Activated CD8-positive, alpha-beta memory T cell treated with anti-CD3 and anti-CD28 coated beads for 24 hours (primary cell): Measurements from ENCODE around the gene IGLON5.

Source experiments
- DNase-seq: peaks from one replicate; pipeline ENCODE4 v3.0.0-alpha.2; 2020

IGLON5 gene

DNA sequence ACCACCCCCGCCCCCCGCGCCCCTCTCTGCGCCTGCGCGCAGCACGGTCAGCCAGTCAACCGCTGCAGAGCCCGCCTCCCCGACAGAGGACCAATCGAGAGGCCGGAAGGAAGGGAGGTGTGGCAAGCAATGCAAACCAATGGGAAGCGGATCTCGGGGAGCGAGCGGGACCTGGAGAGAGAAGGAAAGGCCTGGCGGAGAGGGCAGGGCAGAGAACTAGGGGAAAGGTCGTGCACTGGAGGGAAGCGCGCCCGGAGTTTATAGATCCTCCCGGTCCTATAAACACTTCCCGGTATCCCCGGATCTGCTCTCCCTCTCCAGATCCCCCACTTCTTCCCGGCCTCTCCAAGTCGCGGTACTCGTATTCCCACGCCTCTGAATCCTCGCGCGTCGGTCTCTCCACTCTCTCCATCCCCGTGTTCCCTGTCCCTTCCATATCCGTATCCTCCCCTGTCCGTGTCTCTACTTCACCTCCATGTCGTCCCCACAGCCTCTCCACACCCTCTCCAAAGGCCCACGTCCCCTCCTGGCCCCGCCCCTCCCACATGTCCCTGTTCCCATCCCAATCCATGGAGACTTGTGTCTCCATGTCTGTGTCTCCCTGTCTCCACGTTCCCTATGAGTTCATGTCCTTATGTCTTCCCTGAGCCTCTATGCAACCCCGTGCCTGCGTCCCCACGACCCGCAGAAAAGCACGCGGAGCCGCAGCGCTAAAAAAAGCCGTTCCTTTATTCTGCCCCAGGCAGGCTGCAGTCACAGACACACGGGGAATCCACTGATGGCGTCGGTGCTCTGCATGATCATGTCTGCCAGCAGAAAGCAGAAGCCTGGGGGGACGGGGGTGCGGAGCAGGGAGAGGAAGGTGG is 55.2 kb downstream of the IGLON5 start:
- peak; percentile 94 for DNase-seq

- DNase-seq = no peak
These were observed 55.8 kb downstream of the IGLON5 start for GRCh38 chr19:51367255-51367564.

DNA sequence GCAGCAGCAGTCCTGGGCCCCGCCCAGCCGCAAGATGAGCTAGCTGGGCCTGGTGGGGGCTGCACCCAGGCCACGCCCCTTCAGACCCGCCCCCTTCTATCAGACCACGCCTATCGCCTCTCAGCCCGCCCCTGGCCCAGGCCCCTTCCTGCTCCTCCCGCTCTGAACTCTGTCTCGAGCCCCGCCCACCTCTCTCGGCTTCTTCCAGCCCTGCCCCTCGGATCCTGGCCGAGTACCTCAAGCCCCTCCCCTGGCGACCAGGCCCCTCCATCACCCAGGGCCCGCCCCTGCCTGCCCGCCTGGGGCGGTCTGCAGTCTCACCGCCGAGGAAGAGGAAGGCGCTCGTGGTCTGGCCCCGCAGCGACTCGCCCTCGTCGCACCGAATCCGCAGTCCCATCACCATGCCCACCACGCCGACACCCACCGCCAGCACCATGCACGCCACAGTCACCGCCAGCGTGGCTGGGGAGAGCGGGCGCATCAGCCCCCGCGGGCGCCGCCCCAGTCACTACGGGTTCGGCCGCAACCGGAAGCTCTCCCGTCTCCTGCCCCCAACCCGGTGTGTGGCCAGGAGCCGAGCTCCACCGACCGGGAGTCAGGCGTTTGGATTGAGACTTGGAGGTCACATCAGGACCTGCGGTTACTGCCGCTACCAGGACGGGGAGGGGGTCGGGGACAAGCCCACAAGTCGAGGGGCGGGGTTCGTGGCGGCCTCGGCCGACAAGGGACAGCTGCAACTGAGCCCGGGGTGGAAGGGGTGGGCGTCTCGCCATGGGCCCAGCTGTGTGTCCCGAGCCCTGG is 56.3 kb downstream of the IGLON5 start:
- peak; percentile 100 for DNase-seq

DNA sequence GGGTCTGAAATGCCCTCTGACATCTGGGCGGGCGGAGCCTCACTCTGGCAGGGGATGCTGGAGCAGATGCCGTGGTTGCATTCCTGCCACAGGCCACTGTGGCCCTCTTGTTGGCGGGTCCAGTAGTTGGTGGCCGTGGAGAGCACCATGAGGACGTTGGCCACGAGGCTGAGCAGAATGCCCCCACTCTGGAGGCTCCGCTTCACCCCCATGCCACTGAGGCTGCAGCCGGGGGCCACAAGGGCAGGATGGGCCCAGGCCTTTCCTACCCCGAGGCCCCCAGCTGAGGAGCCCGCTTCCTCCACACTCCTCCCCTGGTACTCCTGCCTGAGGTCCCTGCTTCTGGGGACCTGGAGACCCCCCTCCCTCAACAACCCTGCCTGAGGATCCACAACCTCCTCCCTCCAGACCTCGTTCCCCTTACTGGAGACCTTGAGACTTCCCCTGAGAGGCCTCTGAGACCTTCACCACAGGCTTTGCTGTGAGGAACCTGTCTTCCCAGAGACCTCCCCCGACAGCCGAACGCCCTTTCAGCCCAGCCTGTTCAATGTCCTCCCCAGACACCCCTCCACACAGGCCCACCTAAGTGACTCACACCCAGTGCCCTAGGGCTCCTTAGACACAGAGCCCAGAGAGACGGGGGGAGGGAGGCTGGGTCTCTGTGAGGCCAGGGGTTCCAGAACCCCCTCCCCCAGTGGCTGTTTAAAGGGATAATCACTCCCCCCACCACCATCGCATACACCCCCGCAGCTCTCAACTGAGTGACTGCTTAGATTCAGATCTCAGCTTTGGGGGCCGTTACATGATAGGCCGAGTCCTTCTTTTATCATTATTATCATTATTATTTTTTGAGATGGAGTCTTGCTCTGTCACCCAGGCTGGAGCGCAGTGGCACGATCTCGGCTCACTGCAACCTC is 57.2 kb downstream of the IGLON5 start, which contains the start of gene CLDND2:
TSS of gene CLDND2 (minus strand) at position 638 of the 917 bp plus-strand sequence. CDS start at position 212, 426 bp downstream.
- DNase-seq = peak; percentile 80

DNA sequence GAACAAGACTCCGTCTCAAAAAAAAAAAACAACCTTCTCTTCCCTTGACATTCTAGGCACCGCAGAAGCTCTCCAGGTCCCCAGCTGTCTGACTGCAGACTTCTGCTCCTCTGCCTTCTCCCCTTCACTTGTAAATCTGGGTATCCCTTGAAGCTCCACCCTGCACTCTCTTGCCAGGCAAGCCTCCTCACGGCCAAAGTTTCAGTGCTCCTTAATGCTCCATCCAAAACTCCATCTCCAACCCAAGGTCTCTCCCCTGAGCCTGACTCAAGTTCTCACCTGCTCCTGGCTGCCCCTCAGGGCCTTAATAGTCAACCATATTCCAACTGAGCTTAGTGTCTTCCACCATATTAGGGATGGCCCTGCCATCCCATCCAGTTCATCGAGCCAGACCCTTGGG is 58.8 kb downstream of the IGLON5 start:
- DNase-seq = no peak

DNA sequence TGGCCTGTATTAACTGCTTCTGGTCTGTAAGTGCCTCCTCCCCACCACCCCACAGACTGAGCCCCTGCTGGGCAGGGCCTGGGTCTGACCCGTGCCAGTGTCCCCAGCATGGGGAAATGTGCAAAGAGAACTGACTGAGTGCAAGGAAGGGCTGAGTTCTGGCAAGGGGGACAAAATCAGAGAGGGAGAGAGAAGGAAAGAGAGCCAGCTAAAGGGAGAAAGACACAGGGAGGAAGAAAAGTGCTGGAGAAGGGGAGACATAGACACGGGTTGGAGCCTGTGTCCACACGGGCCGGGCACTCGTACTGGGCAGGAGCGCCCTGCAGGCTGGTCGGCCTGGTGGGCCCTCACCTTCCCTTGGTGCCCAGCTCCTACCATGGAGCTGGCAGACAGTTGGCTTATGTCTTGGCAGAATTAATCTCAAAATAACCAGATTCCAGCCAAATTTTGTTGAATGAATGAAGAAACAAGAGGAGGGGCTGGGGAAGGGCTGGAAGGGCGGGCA is 59.8 kb downstream of the IGLON5 start:
- DNase-seq = no peak

GRCh38 chr19:51372021-51372648 is 60.7 kb downstream of the IGLON5 start:
- DNase-seq = peak; percentile 70

DNA sequence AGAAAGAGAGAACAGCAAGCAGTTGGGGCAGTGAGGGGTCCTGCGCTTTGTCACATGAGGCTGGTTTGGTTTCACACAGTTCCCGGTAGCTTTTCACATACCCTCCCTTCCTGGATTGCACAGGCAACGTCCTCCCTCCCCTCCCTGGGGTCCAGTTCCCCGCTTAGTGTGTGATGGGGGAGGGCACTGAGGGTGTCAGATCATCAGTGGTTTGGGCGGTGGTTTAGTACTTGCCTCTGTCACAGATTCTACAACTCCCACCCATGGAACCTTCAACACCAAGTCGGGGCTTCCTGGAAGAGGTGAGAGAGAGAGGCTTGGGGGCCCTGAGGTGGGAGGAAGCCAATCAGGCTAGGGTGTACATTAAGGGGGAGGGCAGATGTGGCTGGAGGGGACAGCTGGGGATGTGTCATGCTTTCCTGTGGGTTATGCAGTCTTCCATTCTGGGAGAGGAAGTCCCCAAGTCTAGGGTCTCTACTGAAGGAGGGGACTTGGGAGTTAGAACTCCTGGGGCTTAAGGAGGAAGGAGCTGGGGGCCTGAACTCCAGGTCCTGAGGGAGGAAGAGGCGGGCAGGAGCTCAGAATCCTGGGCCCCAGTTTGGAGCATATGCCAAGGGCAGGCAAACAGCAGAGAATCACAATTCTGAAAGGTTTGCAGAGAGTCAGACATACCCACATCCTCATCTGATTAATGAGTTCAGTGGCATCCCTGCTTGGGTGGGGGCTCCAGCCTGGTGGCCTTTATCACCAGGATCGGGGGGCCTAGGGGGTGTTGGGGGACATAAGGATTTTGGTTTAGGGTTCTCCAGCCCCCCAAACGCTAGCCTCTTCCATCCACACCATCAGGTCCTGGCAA is 61.4 kb downstream of the IGLON5 start, which contains the start of gene NKG7:
TSS of gene NKG7 (minus strand) at position 6 of the 856 bp plus-strand sequence. CDS start 119 bp downstream, outside the sequence.
- peak; percentile 90 for DNase-seq

- DNase-seq = peak; percentile 78
These were observed 64.2 kb downstream of the IGLON5 start for GRCh38 chr19:51375504-51376221.

DNA sequence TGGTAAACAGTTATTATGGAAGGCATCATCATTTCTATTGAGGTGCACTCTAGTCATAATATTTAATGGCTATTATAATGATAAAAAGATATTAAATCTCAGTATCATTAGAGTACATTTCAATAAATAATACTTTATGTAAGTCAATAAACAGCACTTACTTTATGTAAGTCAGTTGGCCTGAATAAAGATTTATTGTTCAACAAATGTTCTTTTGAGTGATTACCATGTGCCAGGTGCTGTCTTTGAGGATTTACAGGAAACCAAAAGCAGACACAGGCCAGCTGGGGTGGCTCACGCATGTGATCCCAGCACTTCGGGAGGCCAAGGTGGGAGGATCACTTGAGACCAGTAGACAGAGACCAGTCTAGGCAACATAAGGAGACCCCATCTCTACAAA is 66.0 kb downstream of the IGLON5 start:
- no peak for DNase-seq

DNA sequence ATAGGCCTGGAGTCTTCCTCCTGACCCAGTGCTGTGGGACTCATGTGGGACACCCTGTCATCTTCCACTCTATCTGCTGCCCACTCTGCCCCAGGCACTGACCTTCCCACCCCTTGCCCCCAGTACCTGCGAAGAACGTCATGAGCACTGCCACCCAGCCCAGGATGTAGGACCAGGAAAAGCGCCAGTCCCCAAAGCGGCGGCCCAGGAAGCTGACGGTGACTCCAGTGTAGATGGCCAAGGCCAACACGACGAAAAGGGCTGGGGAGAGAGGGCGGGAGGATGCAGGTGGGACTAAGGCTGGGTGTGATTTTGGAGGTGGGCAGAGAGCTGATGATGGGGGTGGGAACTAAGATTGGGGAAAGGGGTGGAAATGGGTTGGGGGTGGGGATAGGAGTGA is 68.9 kb downstream of the IGLON5 start:
- DNase-seq = no peak
